NOMO-1 (cell line): Measurements from ENCODE around the gene CSMD2.

ENCODE experiments used
- DNase-seq, 2 experiments: peaks; one replicate each; lab custom pipeline; 2025; ENCODE audit not compliant: unreplicated experiment in 2 of 2; lab: John Stamatoyannopoulos, UW

The CSMD2 gene

GRCh38 chr1:34060901-34061415, 104.1 kb downstream of the CSMD2 start:
- DNase-seq: no peak

DNA sequence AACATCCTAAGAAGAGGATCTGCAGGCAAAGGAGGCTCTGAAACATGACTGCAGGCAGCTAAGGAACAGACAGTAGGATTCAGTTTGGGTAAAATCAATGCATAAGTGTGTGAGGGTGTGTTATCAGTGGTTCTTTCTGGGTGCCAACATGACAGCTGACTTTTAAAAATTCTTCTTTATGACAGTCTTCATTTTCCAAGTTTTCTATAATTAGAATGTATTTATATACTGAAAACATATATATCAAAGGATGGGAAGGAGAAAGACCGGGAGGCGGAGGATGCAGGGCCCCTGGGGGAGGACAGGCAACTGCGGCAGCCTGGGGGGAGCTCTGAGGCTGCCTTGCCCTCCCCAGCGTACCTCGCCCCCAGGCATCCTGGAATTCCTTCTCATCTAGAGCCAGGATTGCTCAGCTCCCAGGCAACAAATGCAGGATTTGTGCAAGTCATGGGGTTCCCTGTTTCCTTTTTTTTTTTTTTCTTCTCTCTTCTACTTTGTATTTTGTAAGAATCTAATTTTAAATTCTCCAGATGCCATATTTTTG, 104.8 kb downstream of the CSMD2 start:
- no peak for DNase-seq

- no peak for DNase-seq
These were observed 107.5 kb downstream of the CSMD2 start for GRCh38 chr1:34057347-34058130.

DNA sequence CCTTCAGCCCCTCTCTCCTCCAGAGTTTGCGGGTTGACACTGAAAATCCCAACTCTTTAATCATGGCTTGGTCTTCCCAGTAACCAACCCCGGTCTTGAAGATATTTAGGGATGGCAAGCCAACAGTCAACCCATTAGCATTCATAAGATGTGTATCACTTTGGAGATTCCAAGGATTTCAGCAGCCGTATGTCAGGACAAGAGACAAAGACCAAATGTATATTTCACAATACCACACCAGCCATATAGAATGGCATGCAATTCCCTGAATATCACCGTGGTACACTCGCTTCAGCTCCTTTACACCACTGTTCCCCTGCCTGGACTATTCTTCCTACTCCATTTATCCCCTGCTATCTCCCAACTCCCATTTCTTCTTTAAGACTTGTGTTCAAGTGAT, 109.2 kb downstream of the CSMD2 start:
- DNase-seq: no peak

DNA sequence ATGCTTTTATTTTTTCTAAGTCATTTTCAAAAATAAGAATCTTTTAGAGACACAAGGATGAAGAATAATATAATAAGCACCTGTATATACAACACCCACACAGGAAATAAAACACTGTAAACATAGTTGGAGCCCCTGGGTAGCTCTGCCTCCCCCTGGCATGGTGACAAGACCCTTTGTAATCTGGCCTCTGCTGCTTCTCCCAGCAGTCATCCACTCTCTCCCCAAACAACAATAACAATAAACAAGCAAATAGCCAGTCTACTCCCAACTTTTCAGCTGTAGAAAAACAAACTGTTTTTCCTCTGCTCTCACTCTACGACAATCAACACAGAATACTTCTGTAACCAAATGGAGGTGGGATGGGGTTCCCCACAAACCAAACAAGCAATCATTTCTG, 110.1 kb downstream of the CSMD2 start:
- DNase-seq: no peak

- DNase-seq: no peak
These were observed 111.4 kb downstream of the CSMD2 start for GRCh38 chr1:34053660-34054059.

DNA sequence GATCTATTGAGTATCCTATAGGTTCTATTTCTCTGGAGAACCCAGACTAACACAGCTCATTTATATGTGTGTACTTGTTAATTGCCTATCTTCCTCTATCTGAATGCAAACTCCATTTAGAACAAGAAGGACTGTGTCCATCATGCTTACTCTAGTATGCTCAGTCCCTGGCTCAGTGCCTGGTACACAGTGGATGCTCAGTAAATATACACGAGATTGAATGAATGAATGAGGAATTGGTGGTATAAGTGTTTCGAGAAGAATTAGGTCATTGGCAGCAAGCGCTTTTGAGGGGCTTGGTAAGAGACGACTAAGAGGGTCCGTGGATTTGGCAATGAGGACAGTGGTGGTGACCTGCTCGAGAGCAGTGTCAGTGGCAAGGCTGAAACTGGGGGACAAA, 112.5 kb downstream of the CSMD2 start:
- no peak for DNase-seq

- DNase-seq: no peak
These were observed 114.1 kb downstream of the CSMD2 start for GRCh38 chr1:34050709-34051485.

DNA sequence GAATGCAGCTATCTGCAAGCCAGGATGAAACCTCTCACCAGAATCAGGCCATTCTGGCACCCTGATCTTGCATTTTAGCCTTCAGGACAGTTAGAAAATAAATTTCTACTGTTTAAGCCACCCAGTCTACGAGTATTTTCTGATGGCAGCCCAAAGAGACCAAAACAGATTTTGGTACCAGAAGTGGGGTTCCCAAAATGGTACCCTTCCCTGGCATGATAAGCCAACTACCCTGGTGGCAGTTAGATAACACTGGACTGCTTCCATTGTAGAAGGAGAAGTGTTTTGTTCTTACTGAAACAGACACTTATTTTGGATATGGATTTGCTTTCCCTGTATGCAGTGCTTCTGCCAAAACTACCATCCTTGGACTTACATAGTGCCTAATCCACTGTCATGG, 115.0 kb downstream of the CSMD2 start:
- no peak for DNase-seq

- no peak for DNase-seq
These were observed 115.6 kb downstream of the CSMD2 start for GRCh38 chr1:34049477-34049876.

DNA sequence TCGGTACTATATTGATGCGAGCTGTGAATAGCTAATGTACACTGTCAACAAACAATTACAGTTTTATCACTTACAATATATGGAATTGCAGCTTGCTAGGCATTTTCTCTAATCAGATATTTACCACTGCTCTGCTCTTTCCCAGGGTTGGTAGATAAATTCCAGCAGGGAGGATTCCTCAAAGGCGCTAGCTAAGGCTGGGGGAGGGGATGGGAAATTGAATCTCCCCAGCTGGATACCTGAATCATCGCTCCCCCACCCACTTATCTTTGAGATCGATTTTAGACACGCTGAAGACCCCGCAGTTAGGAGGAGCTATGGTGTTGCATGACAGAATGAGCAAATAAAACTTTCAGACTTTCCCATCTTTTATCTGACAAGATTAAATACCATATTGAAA, 127.2 kb downstream of the CSMD2 start:
- no peak for DNase-seq

DNA sequence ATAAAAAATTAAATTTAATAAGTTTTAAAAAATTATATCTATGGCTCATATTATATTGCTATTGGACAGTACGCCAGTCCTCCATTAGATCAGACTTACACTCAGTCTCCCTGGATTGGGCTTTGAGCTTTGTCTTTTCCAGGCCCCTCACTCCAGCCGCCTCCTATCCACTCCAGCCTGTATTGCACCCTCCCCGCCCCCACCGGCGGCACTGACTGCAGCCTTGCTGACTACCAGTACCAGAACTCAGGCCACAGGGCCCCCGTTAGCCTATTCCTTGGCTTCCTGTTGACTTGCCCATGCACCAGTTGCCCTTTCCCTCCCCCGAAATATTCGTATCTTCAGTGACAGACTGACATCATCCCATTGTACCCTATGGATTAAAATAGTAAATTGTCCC, 127.9 kb downstream of the CSMD2 start:
- DNase-seq: no peak

- DNase-seq: no peak
These were observed 131.0 kb downstream of the CSMD2 start for GRCh38 chr1:34034036-34034435.

- DNase-seq: no peak
These were observed 135.1 kb downstream of the CSMD2 start for GRCh38 chr1:34029954-34030353.

DNA sequence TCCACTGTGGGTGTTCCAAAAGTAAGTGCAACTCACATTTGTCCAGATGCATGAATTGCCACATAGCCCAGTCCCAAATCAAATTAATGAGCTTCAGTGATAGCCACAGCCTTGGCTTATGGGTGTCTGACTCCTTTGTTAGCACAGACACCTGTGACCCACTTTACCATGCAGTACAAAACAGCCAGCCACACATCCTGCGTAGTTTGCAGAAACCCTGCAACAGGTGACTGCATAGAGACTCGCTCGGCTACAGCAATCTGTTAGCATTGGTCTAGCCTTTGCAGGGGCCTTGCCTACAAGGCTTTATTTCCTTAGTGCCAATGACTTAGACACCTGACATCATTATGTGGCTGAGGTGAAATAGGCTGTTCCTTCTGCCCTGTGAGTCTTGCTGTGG, 135.5 kb downstream of the CSMD2 start:
- DNase-seq: no peak

DNA sequence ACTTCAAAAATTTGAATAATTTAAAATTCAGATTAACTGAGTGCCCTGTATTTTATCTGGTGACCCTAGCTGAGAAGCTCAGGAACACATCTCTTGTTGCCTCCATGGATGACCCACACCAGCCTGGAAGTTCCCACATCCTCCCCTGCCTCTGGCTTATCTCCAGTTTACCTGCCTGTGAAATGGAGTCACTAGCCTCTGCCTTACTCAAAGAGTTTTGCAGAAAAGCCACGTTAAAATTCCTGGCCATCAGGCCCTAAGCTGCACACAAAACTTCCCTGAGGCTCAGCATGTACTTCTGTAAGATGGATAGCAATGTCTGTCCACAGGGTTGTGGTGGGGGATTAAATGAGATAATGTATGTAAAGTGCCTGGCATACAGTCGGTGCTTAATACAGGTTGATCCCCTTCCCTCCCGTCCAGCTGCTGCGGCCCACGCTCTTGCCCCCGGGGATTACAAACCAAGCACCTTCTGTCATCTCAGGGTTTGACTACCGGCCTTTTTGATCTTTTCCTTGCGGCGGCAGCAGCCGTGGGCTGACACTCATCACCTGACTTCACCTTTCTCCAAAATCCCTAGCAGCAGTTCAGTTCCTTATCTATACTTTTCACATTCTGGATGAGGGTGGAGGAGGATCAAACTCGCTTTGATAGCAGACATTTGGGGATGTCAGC, 136.5 kb downstream of the CSMD2 start:
- no peak for DNase-seq

- no peak for DNase-seq
These were observed 139.4 kb downstream of the CSMD2 start for GRCh38 chr1:34025675-34026074.

DNA sequence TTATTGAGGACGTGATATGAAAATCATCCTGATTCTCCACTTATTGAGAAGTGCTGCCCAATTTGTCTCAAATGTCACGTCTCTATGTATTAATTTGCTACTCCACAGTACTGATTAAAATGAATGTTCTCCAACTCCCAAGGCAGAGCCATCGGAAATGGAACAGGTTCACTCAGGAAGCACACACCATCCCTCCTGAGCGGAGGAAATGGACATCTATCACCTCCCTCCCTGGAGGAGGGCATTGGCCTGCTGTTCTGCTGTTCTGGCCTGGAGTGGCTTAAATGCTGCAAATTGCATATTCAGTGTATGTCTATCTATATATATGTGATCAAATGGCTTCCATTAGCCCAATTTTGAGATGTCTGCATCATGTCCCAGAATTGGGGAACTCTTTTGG, 140.5 kb downstream of the CSMD2 start:
- no peak for DNase-seq

GRCh38 chr1:34019741-34020552, 145.1 kb downstream of the CSMD2 start:
- no peak for DNase-seq

DNA sequence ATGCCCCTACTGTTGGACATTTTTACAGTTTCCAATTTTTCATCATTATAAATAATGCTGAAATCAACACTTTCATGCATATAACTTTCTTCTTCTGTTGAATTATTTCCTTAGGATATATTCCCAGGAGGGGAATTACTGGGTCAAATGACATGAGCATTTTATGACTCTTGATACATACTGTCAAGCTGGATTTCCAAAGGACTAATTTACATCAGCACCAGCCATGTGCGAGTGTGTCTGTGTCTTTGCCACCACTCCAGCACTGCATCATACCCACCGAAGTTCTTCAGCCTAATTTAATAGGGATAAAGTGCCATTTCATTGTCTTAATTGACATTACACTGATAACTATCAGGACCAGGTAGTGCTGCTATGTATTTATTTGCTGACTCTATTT, 146.7 kb downstream of the CSMD2 start:
- DNase-seq: no peak
